ENCODE data around the gene PARN. TPM values are rescaled to one million over a fixed set of nuclear protein-coding genes. Genes with fewer than 3 reads are reported as not detected.
"Not testable (repeated sequence)": the region's sequence is repeated elsewhere in the genome, so short reads cannot be mapped to it uniquely, and the experiment has no call there.

Gene PARN
- total RNA-seq, 4 donors from 2014 or later = 36.6 to 66.8 (median 53.5) TPM

GRCh38 chr16:14576532-14576931 lies 53.5 kb downstream of the PARN start:
- no peaks in the 10 kb centered on the region for H3K9me3 ChIP-seq
- TF ChIP-seq CTCF (IDR thresholded peaks at IDR 0.05) (no peak), POLR2A (IDR thresholded peaks at IDR 0.05) (no peak)
- no peak overlapping the region for H3K27ac ChIP-seq
- no peaks in the 10 kb centered on the region for H3K4me1 ChIP-seq
- DNase-seq = no peak
- no peaks in the 10 kb centered on the region for H3K27me3 ChIP-seq
- H3K36me3 ChIP-seq = peaks cover 0 to 70% (median 0%) of the 10 kb centered on the region in 3 donors
- no peak overlapping the region for H3K4me3 ChIP-seq

GRCh38 chr16:14576069-14576468 lies 54.0 kb downstream of the PARN start:
- H3K4me1 ChIP-seq = no peaks in the 10 kb centered on the region
- TF ChIP-seq POLR2A (IDR thresholded peaks at IDR 0.05) = no peak
- no peak for TF ChIP-seq CTCF (IDR thresholded peaks at IDR 0.05)
- peaks cover 0 to 66% (median 0%) of the 10 kb centered on the region in 3 donors for H3K36me3 ChIP-seq
- H3K27ac ChIP-seq = no peak overlapping the region
- H3K27me3 ChIP-seq = no peaks in the 10 kb centered on the region
- H3K4me3 ChIP-seq = no peak overlapping the region
- H3K9me3 ChIP-seq = no peaks in the 10 kb centered on the region
- no peak for DNase-seq

- not testable (repeated sequence) for H3K4me1 ChIP-seq
Measured at GRCh38 chr16:14574698-14575415, 55.2 kb downstream of the PARN start.

GRCh38 chr16:14572535-14572934 lies 57.5 kb downstream of the PARN start:
- TF ChIP-seq CTCF (IDR thresholded peaks at IDR 0.05) = no peak
- TF ChIP-seq POLR2A (IDR thresholded peaks at IDR 0.05) = no peak
- Histone ChIP-seq H3K9me3 (no peaks in the 10 kb centered on the region), H3K4me3 (no peak overlapping the region), H3K27me3 (no peaks in the 10 kb centered on the region), H3K4me1 (no peaks in the 10 kb centered on the region), H3K36me3 (peaks cover 0 to 32% (median 0%) of the 10 kb centered on the region in 3 donors), H3K27ac (no peak overlapping the region)
- DNase-seq = no peak

More at GRCh38 chr16:14574698-14575415, 55.2 kb downstream of the PARN start:
- H3K36me3 ChIP-seq = peaks cover 0 to 54% (median 0%) of the 10 kb centered on the region in 3 donors
- DNase-seq, H3K27ac ChIP-seq, H3K4me3 ChIP-seq, H3K9me3 ChIP-seq, H3K27me3 ChIP-seq: not testable (repeated sequence)

- Histone ChIP-seq H3K27me3 (no peaks in the 10 kb centered on the region), H3K4me1 (peaks cover 0 to 18% (median 0%) of the 10 kb centered on the region in 4 donors), H3K27ac (no peak overlapping the region), H3K36me3 (no peaks in the 10 kb centered on the region), H3K4me3 (no peak overlapping the region), H3K9me3 (no peaks in the 10 kb centered on the region)
- no peak for TF ChIP-seq CTCF (IDR thresholded peaks at IDR 0.05)
- TF ChIP-seq POLR2A (IDR thresholded peaks at IDR 0.05) = no peak
- DNase-seq = peak in 2 of 3 donors; percentile 51
Measured at GRCh38 chr16:14569213-14569612, 60.8 kb downstream of the PARN start.

- no peak for DNase-seq
- no peak overlapping the region for H3K4me3 ChIP-seq
- no peaks in the 10 kb centered on the region for H3K9me3 ChIP-seq
- no peak overlapping the region for H3K27ac ChIP-seq
- no peaks in the 10 kb centered on the region for H3K36me3 ChIP-seq
- H3K27me3 ChIP-seq = no peaks in the 10 kb centered on the region
- no peak for TF ChIP-seq POLR2A (IDR thresholded peaks at IDR 0.05)
- TF ChIP-seq CTCF (IDR thresholded peaks at IDR 0.05) = no peak
- peaks cover 0 to 39% (median 2%) of the 10 kb centered on the region in 4 donors for H3K4me1 ChIP-seq
Measured at GRCh38 chr16:14566599-14566998, 63.5 kb downstream of the PARN start.
